ENCODE measurements around the gene TPCN1. TPM values are rescaled to one million over a fixed set of nuclear protein-coding genes. Genes with fewer than 3 reads are reported as not detected.

Gene TPCN1
- total and polyA plus RNA-seq, 2 experiments from 2014 or later, result 14.4 to 16.2 TPM

- Histone ChIP-seq H3K36me3 (ENCODE audit: insufficient read depth) (no peaks in the 10 kb centered on the region), H3K27ac (ENCODE audit: low read depth) (no peak overlapping the region), H3K79me2 (replicated peaks; ENCODE audit: insufficient read depth) (no peaks in the 10 kb centered on the region), H3K4me2 (no peak overlapping the region), H3K4me3 (no peak overlapping the region), H4K20me1 (replicated peaks; ENCODE audit: insufficient read depth) (no peaks in the 10 kb centered on the region), H3K9me2 (ENCODE audit: insufficient read depth) (no peaks in the 10 kb centered on the region), H3F3A (replicated peaks; ENCODE audit: low read depth) (no peaks in the 10 kb centered on the region), H3K27me3 (ENCODE audit: insufficient read depth) (no peaks in the 10 kb centered on the region), H2AFZ (no peak overlapping the region), H3K4me1 (ENCODE audit: insufficient read depth) (no peaks in the 10 kb centered on the region)
- Mint-ChIP-seq H3K4me3 (no peak overlapping the region), H3K9me3 (no peaks in the 10 kb centered on the region), H3K27ac (no peak overlapping the region), H3K4me1 (0 out of 3 replicates have a peak, but pooled peaks cover 2% of the 10 kb centered on the region), H3K36me3 (ENCODE audit: low read depth) (peaks cover 12% of the 10 kb centered on the region), H3K27me3 (ENCODE audit: insufficient read depth, low read depth, poor library complexity) (peaks cover 4% of the 10 kb centered on the region)
- TF ChIP-seq ETS1 (IDR thresholded peaks at IDR 0.05) (no peak), REST (IDR thresholded peaks at IDR 0.05; ENCODE audit: unreplicated experiment) (no peak), ZNF114 (CRISPR knock-in tag; IDR thresholded peaks at IDR 0.05) (no peak), ZNF331 (CRISPR knock-in tag; IDR thresholded peaks at IDR 0.05; ENCODE audit: low read depth) (no peak), NANOG (IDR thresholded peaks at IDR 0.05; ENCODE audit: borderline replicate concordance) (no peak), EZH2 (IDR thresholded peaks at IDR 0.05; ENCODE audit: low read depth, unreplicated experiment) (no peak), CTCF (conservative IDR thresholded peaks at IDR 0.05; ENCODE audit: low read depth in 2 of 2) (no peak), POLR2AphosphoS5 (IDR thresholded peaks at IDR 0.05; ENCODE audit: low read depth) (no peak), EZH2phosphoT487 (IDR thresholded peaks at IDR 0.05; ENCODE audit: unreplicated experiment) (no peak), JUNB (IDR thresholded peaks at IDR 0.05; ENCODE audit: unreplicated experiment) (no peak), CREB1 (CRISPR knock-in tag; IDR thresholded peaks at IDR 0.05; ENCODE audit: low read depth) (no peak), STAT1 (IDR thresholded peaks at IDR 0.05; ENCODE audit: unreplicated experiment) (no peak)
- TF ChIP-seq, protein P1, sequence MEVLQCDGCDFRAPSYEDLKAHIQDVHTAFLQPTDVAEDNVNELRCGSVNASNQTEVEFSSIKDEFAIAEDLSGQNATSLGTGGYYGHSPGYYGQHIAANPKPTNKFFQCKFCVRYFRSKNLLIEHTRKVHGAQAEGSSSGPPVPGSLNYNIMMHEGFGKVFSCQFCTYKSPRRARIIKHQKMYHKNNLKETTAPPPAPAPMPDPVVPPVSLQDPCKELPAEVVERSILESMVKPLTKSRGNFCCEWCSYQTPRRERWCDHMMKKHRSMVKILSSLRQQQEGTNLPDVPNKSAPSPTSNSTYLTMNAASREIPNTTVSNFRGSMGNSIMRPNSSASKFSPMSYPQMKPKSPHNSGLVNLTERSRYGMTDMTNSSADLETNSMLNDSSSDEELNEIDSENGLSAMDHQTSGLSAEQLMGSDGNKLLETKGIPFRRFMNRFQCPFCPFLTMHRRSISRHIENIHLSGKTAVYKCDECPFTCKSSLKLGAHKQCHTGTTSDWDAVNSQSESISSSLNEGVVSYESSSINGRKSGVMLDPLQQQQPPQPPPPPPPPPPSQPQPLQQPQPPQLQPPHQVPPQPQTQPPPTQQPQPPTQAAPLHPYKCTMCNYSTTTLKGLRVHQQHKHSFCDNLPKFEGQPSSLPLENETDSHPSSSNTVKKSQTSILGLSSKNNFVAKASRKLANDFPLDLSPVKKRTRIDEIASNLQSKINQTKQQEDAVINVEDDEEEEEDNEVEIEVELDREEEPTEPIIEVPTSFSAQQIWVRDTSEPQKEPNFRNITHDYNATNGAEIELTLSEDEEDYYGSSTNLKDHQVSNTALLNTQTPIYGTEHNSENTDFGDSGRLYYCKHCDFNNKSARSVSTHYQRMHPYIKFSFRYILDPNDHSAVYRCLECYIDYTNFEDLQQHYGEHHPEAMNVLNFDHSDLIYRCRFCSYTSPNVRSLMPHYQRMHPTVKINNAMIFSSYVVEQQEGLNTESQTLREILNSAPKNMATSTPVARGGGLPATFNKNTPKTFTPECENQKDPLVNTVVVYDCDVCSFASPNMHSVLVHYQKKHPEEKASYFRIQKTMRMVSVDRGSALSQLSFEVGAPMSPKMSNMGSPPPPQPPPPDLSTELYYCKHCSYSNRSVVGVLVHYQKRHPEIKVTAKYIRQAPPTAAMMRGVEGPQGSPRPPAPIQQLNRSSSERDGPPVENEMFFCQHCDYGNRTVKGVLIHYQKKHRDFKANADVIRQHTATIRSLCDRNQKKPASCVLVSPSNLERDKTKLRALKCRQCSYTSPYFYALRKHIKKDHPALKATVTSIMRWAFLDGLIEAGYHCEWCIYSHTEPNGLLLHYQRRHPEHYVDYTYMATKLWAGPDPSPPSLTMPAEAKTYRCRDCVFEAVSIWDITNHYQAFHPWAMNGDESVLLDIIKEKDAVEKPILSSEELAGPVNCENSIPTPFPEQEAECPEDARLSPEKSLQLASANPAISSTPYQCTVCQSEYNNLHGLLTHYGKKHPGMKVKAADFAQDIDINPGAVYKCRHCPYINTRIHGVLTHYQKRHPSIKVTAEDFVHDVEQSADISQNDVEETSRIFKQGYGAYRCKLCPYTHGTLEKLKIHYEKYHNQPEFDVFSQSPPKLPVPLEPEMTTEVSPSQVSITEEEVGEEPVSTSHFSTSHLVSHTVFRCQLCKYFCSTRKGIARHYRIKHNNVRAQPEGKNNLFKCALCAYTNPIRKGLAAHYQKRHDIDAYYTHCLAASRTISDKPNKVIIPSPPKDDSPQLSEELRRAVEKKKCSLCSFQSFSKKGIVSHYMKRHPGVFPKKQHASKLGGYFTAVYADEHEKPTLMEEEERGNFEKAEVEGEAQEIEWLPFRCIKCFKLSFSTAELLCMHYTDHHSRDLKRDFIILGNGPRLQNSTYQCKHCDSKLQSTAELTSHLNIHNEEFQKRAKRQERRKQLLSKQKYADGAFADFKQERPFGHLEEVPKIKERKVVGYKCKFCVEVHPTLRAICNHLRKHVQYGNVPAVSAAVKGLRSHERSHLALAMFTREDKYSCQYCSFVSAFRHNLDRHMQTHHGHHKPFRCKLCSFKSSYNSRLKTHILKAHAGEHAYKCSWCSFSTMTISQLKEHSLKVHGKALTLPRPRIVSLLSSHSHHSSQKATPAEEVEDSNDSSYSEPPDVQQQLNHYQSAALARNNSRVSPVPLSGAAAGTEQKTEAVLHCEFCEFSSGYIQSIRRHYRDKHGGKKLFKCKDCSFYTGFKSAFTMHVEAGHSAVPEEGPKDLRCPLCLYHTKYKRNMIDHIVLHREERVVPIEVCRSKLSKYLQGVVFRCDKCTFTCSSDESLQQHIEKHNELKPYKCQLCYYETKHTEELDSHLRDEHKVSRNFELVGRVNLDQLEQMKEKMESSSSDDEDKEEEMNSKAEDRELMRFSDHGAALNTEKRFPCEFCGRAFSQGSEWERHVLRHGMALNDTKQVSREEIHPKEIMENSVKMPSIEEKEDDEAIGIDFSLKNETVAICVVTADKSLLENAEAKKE (CRISPR knock-in tag; IDR thresholded peaks at IDR 0.05), result no peak
- no peak for DNase-seq (ENCODE audit: low spot score)
- no peak for ATAC-seq
These were observed 70.8 kb downstream of the TPCN1 start for GRCh38 chr12:113292091-113292490.
